Measurements from ENCODE around the gene ARMC12.
"Not testable (repeated sequence)": the region's sequence is repeated elsewhere in the genome, so short reads cannot be mapped to it uniquely, and the experiment has no call there.

ARMC12 gene

GRCh38 chr6:35736982-35737412 lies at the start of gene ARMC12:
Gene ARMC12, plus strand, starts transcription at chr6:35737032. Its CDS starts 77 bp downstream, at chr6:35737109.
- no peak for DNase-seq (ENCODE audit: low read depth in 2 of 2)
- no peak within 1 kb of the TSS for H3K4me3 ChIP-seq (replicated peaks in 1 of 2; ENCODE audit: low read depth in 2 of 2, low read length in 2 of 2)
- TF ChIP-seq CTCF (IDR thresholded peaks at IDR 0.05; ENCODE audit: low read depth, low read length) = no peak

GRCh38 chr6:35687658-35688604 lies 48.9 kb upstream of the ARMC12 start:
- peak; percentile 47 to 50 for DNase-seq (ENCODE audit: low read depth in 2 of 2)
- peak overlapping the region; percentile 72 for H3K4me3 ChIP-seq (replicated peaks in 1 of 2; ENCODE audit: low read depth in 2 of 2, low read length in 2 of 2)
- no peak for TF ChIP-seq CTCF (IDR thresholded peaks at IDR 0.05; ENCODE audit: low read depth, low read length)

GRCh38 chr6:35688605-35689322 lies 48.1 kb upstream of the ARMC12 start, which contains the start of gene FKBP5:
Gene FKBP5, minus strand, starts transcription at chr6:35688915. Its CDS starts 46,091 bp downstream, at chr6:35642824.
- peak; percentile 91 to 95 for DNase-seq (ENCODE audit: low read depth in 2 of 2)
- H3K4me3 ChIP-seq (replicated peaks in 1 of 2; ENCODE audit: low read depth in 2 of 2, low read length in 2 of 2) = peak within 1 kb of the TSS; percentile 72
- no peak for TF ChIP-seq CTCF (IDR thresholded peaks at IDR 0.05; ENCODE audit: low read depth, low read length)

GRCh38 chr6:35690006-35690405 lies 46.8 kb upstream of the ARMC12 start:
- not testable (repeated sequence) for H3K4me3 ChIP-seq (replicated peaks in 1 of 2; ENCODE audit: low read depth in 2 of 2, low read length in 2 of 2); DNase-seq (ENCODE audit: low read depth in 2 of 2)

GRCh38 chr6:35690484-35690883 lies 46.3 kb upstream of the ARMC12 start:
- no peak for DNase-seq (ENCODE audit: low read depth in 2 of 2)
- no peak for TF ChIP-seq CTCF (IDR thresholded peaks at IDR 0.05; ENCODE audit: low read depth, low read length)
- no peak overlapping the region for H3K4me3 ChIP-seq (replicated peaks in 1 of 2; ENCODE audit: low read depth in 2 of 2, low read length in 2 of 2)

GRCh38 chr6:35691027-35691824 lies 45.6 kb upstream of the ARMC12 start:
- TF ChIP-seq CTCF (IDR thresholded peaks at IDR 0.05; ENCODE audit: low read depth, low read length) = no peak
- H3K4me3 ChIP-seq (replicated peaks in 1 of 2; ENCODE audit: low read depth in 2 of 2, low read length in 2 of 2) = no peak overlapping the region
- DNase-seq (ENCODE audit: low read depth in 2 of 2) = peak; percentile 83 to 96
